ENCODE data around the gene SUN1. TPM values are rescaled to one million over a fixed set of nuclear protein-coding genes. Genes with fewer than 3 reads are reported as not detected.
A peak's percentile ranks its signal among the peaks of the same experiment; 100 is the strongest.

The SUN1 gene
- total and polyA plus RNA-seq, 2 of the 8 experiments (the other 6 are each of a cell fraction or from before 2014, with no cell fraction given) = 108 to 158 TPM

- ChIA-PET POLR2A (ENCODE audit: partially characterized antibody) (no interaction called here), CTCF (ENCODE audit: partially characterized antibody) (no interaction called here)
- 72% methylated on average over 4 of the region's 5 CpGs; no CpG with 5 or more reads in 1 of the 2 experiments for WGBS, 2 experiments (ENCODE audit: extremely low coverage in 1 of 2, insufficient coverage in 1 of 2, insufficient read length in 1 of 2, insufficient replicate concordance in 2 of 2, low coverage in 1 of 2, low lambda C conversion rate in 2 of 2, missing lambda C conversion rate in 1 of 2)
Measured at GRCh38 chr7:794207-794606, 38.1 kb upstream of the SUN1 start.

More at GRCh38 chr7:794207-794606, 38.1 kb upstream of the SUN1 start:
- H3K56ac ChIP-seq (replicated peaks; ENCODE audit: insufficient read length, low read depth, low read length) = no peak overlapping the region
- H3K4me2 ChIP-seq (ENCODE audit: insufficient read depth in 1 of 2, low read depth in 2 of 2, low read length in 2 of 2) = no peak overlapping the region
- no peaks in the 10 kb centered on the region for H3K23me2 ChIP-seq (ENCODE audit: low read depth, low read length)
- no peaks in the 10 kb centered on the region for H3K27me3 ChIP-seq (replicated peaks in 1 of 4; ENCODE audit: control insufficient read depth in 3 of 4, extremely low read depth in 1 of 4, insufficient read depth in 3 of 4, low read length in 3 of 4)
- no peak overlapping the region for H3K4me3 ChIP-seq (ENCODE audit: extremely low read depth in 1 of 4, insufficient read depth in 2 of 4, low read depth in 3 of 4, low read length in 4 of 4)
- no peak overlapping the region for H3K23ac ChIP-seq (ENCODE audit: insufficient read length)
- H3K14ac ChIP-seq (ENCODE audit: insufficient read length) = no peak overlapping the region
- no peaks in the 10 kb centered on the region for H3K4me1 ChIP-seq (replicated peaks in 1 of 4; ENCODE audit: control insufficient read depth in 3 of 4, insufficient read depth in 4 of 4, low read length in 3 of 4)
- H2BK12ac ChIP-seq (ENCODE audit: low read depth, low read length) = no peak overlapping the region
- H2BK120ac ChIP-seq (replicated peaks; ENCODE audit: low read depth, low read length) = no peak overlapping the region
- H3K79me1 ChIP-seq (ENCODE audit: low read depth, low read length) = no peaks in the 10 kb centered on the region
- H2BK20ac ChIP-seq (ENCODE audit: low read length) = no peak overlapping the region
- no peaks in the 10 kb centered on the region; a peak in 1 of 8 replicates for H3K36me3 ChIP-seq (ENCODE audit: control insufficient read depth in 2 of 4, insufficient read depth in 4 of 4, low read length in 3 of 4)
- no peaks in the 10 kb centered on the region for H4K20me1 ChIP-seq (replicated peaks in 1 of 2; ENCODE audit: control insufficient read depth in 1 of 2, insufficient read depth in 2 of 2, low read length in 2 of 2)
- no peak overlapping the region for H4K91ac ChIP-seq (replicated peaks; ENCODE audit: insufficient read length, low read length)
- no peak for FAIRE-seq
- no peak overlapping the region for H3K27ac ChIP-seq (ENCODE audit: low read depth, low read length)
- no peak overlapping the region for H2BK15ac ChIP-seq (ENCODE audit: low read length)
- no peak overlapping the region for H2AK5ac ChIP-seq (ENCODE audit: low read depth, low read length)
- H3K18ac ChIP-seq (ENCODE audit: extremely low read depth, low read length) = no peak overlapping the region
- no peak overlapping the region for H2BK5ac ChIP-seq (ENCODE audit: low read depth, low read length)
- H2AFZ ChIP-seq (ENCODE audit: low read length) = no peak overlapping the region
- H4K8ac ChIP-seq (ENCODE audit: extremely low read depth, insufficient read depth, low read length) = peak overlapping the region; percentile 71; the same call in 1 of the 2 replicates
- H3K79me2 ChIP-seq (ENCODE audit: control insufficient read depth in 1 of 2, insufficient read depth in 2 of 2, low read length in 2 of 2) = no peaks in the 10 kb centered on the region
- H4K5ac ChIP-seq (ENCODE audit: insufficient read length, low read depth, low read length) = no peak overlapping the region
- no peak for DNase-seq (ENCODE audit: low read depth in 1 of 2, low spot score in 2 of 2)
- H3K4ac ChIP-seq (replicated peaks; ENCODE audit: insufficient read length, low read depth, low read length) = no peak overlapping the region
- H3K9ac ChIP-seq (replicated peaks in 1 of 4; ENCODE audit: extremely low read depth in 1 of 4, low read depth in 3 of 4, low read length in 3 of 4) = no peak overlapping the region
- peaks cover 3 to 4% of the 10 kb centered on the region in 2 experiments; a peak in 2 of 4 replicates for H3K9me3 ChIP-seq (ENCODE audit: insufficient read depth in 2 of 2, low read depth in 1 of 2, low read length in 1 of 2)
